SU-DHL-6 (cell line): ENCODE measurements around the gene GPR78.

Source experiments
- CTCF ChIP-seq: fragments of 200-600 bp; sonication (generic); IDR thresholded peaks from one replicate; pipeline ENCODE4 v1.5.1; 2017; ENCODE audit warnings: antibody characterized with exemption, mild to moderate bottlenecking, low read length, moderate library complexity; ENCODE audit not compliant: insufficient read depth, poor library complexity, severe bottlenecking
- EZH2phosphoT487 ChIP-seq: fragments of 200-600 bp; sonication (generic), shearing (Covaris generic); conservative IDR thresholded peaks from 2 replicates; pipeline ENCODE4 v1.6.1; 2018; ENCODE audit warnings: mild to moderate bottlenecking, antibody characterized with exemption, low read length, moderate library complexity, mixed read lengths

- TF ChIP-seq CTCF (no peak), EZH2phosphoT487 (no peak)
Measured at GRCh38 chr4:8557151-8558076, 22.8 kb upstream of the GPR78 start.
